GM23248 (cell line): ENCODE results near the gene SOX5.

Experiments
- EZH2 ChIP-seq: fragments of 200-600 bp; sonication (generic); IDR thresholded peaks from 2 replicates; pipeline ENCODE4 v1.6.1; 2018; ENCODE audit warnings: antibody characterized with exemption, mild to moderate bottlenecking; ENCODE audit not compliant: insufficient read depth, poor library complexity, severe bottlenecking
- EZH2phosphoT487 ChIP-seq: fragments of 200-600 bp; sonication (generic); IDR thresholded peaks from 2 replicates; pipeline ENCODE4 v1.6.1; 2018; ENCODE audit warnings: antibody characterized with exemption, moderate library complexity, mild to moderate bottlenecking, low read depth; ENCODE audit not compliant: insufficient read depth

DNA sequence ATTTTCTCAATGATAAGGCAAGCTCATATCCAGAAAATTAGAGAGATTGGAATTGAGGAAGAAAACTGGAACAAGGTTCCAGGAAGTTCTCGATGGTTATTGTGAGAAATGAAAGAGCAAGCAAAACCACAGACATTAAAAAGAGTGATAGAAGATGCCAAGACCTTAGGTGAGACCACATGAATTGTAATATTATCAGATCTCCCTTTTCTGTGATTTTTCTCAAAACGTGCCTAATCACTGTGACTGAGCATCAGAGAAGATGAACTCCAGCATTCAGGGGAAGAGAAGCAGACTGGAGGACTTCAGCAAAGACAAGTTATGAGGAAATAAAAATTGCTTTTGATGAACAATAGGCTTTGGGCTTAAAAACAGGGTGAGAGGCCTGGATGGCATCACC is 278.8 kb downstream of the SOX5 start:
- TF ChIP-seq EZH2 = no peak
- TF ChIP-seq EZH2phosphoT487 = no peak
